ENCODE results near the gene TTLL4.

TTLL4 gene

GRCh38 chr2:218792433-218792832 is 81.8 kb downstream of the TTLL4 start:
- no peak for DNase-seq

GRCh38 chr2:218796691-218797090 is 86.1 kb downstream of the TTLL4 start:
- no peak for DNase-seq

GRCh38 chr2:218798767-218799504 is 88.3 kb downstream of the TTLL4 start:
- DNase-seq: no peak

- no peak for DNase-seq
Measured at GRCh38 chr2:218799990-218800389, 89.4 kb downstream of the TTLL4 start.

- no peak for DNase-seq
Measured at GRCh38 chr2:218802386-218802994, 91.9 kb downstream of the TTLL4 start.

DNA sequence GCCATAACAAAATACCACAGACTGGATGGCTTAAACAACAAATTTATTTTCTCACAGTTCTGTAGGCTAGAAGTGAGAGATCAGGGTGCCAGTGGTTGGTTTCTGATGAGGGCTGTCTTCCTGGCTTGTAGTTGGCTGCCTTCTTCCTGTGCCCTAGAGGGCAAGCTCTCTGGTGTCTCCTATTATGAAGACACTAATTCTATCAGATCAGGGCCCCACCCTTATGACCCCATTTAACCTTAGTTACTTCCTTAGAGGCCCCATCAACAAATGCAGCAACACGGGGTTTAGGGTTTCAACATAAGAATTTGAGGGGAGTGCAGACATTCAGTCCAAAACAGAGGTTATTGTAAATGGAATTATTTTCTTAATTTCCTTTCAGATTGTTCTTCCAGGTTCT is 94.2 kb downstream of the TTLL4 start:
- DNase-seq: no peak
